Transverse colon (tissue), 4 donors: ENCODE measurements around the gene GMPR2. TPM values are rescaled to one million over a fixed set of nuclear protein-coding genes. Genes with fewer than 3 reads are reported as not detected.

ENCODE experiments used
- DNase-seq: peaks from one replicate; pipeline ENCODE4 v3.0.0-alpha.2; 2019
- H3K27ac ChIP-seq, 4 donors: fragments of 200-600 bp; sonication (generic); 2 replicates each; pipeline ENCODE4 v1.5.1; 2016 to 2018; ENCODE audit warnings: inconsistent platforms in 4 of 4
- H3K27me3 ChIP-seq: fragments of 200-600 bp; sonication (generic); 2 replicates; pipeline ENCODE4 v1.5.1; 2017; ENCODE audit warnings: inconsistent platforms
- H3K36me3 ChIP-seq, 4 donors: fragments of 200-600 bp; sonication (generic); 2 replicates each; pipeline ENCODE4 v1.5.1; 2017 to 2019; ENCODE audit warnings: inconsistent platforms in 4 of 4
- H3K4me1 ChIP-seq, 4 donors: fragments of 200-600 bp; sonication (generic); 2 replicates each; pipeline ENCODE4 v1.5.1; 2017 to 2020; ENCODE audit warnings: inconsistent platforms in 4 of 4
- H3K4me3 ChIP-seq, 4 donors: fragments of 200-600 bp; sonication (generic); 1 replicate in 1 of 4; 2 replicates in 3 of 4; pipeline versions ENCODE4 v1.5.1 to v1.6.1; 2017 to 2019; ENCODE audit warnings: inconsistent platforms in 4 of 4
- H3K9me3 ChIP-seq, 2 donors: fragments of 200-600 bp; sonication (generic); 2 replicates each; pipeline ENCODE4 v1.5.1; 2017 to 2019; ENCODE audit warnings: inconsistent platforms in 2 of 2
- CTCF ChIP-seq, 5 experiments: fragments of 200-600 bp in 3 of 5; fragments of 450-650 bp in 2 of 5; sonication (generic) in 3 of 5; IDR thresholded peaks; 1 replicate in 2 of 5; 2 replicates in 3 of 5; pipeline ENCODE4 v1.5.1; 2016 to 2017; ENCODE audit warnings: antibody characterized with exemption in 5 of 5, inconsistent platforms in 3 of 5, mild to moderate bottlenecking in 2 of 5, moderate library complexity in 1 of 5
- EP300 ChIP-seq: sonication (generic); formaldehyde crosslinking; IDR thresholded peaks from one replicate; pipeline ENCODE4 v1.6.1; 2017; ENCODE audit warnings: antibody characterized with exemption, low read depth
- POLR2A ChIP-seq: fragments of 450-650 bp; IDR thresholded peaks from one replicate; pipeline ENCODE4 v1.6.1; 2016; ENCODE audit warnings: antibody characterized with exemption, mild to moderate bottlenecking, moderate library complexity
- POLR2AphosphoS5 ChIP-seq, 3 donors: sonication (generic); formaldehyde crosslinking; IDR thresholded peaks; one replicate each; pipeline ENCODE4 v1.6.1; 2016; ENCODE audit warnings: antibody characterized with exemption in 3 of 3
- WGBS, 2 donors: methylation state at CpG; one replicate each; pipeline ENCODE4 v1.1.5; 2018; ENCODE audit warnings: low coverage in 1 of 2; 5-methylcytosine and 5-hydroxymethylcytosine counted together
- in situ Hi-C, 4 donors: fragments of 200-750 bp; cut with MboI; loops; one replicate each; pipeline versions ENCODE4 v1.15.0 to v1.15.1; 2017; ENCODE audit warnings: low sequenced_read_pairs in 3 of 4, low pct_ligation_motif_present in 1 of 4, low pct_unique_long_range_greater_than_20kb in 1 of 4
- intact Hi-C: fragments of 100-400 bp; cut with DNase I; formaldehyde crosslinking; loops from one replicate; pipeline ENCODE4 v1.15.1; 2023; ENCODE audit warnings: low total_unique reads
- total RNA-seq, 4 donors: library from RNA; depleted of rRNA; stranded (reverse); fragments of >200 nt; gene quantifications; one replicate each; pipeline ENCODE4 v1.1.0, GENCODE V29; 2016

GMPR2 gene
- total RNA-seq, 4 donors from 2014 or later = 4.2 to 72.5 (median 46.3) TPM

GRCh38 chr14:24281636-24282035, 48.9 kb downstream of the GMPR2 start:
- 79 to 92% methylated on average over 2 to 7 of the region's 7 CpGs for WGBS, 2 donors
- H3K36me3 ChIP-seq = no peaks in the 10 kb centered on the region
- no peak for TF ChIP-seq POLR2A
- no peak for TF ChIP-seq POLR2AphosphoS5 (IDR thresholded peaks at IDR 0.05)
- no peak for TF ChIP-seq CTCF (IDR thresholded peaks at IDR 0.05)
- no peak for TF ChIP-seq EP300

DNA sequence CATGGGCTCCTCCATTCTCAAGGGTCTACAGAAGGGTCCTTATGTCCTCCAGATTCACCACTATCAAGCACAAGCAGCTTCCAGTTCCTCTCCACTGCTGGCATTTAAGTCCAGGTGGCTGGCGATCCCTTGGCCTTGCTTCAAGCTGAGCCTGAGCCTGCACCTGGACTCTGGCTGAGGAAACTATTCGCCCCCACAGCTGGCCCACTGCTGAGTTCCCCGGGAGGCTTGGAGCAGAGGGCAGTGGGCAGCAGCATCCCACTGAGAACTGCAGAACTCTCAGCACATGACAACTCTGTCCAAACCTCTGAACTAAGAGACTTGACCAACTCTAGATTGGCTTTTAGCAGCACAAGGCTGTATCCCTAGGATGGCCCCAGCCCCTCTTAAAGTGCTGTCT, 50.0 kb downstream of the GMPR2 start:
- WGBS, 2 donors = 94% methylated on average over 3 of the region's 3 CpGs; no CpG with 5 or more reads in 1 of the 2 donors
- in situ Hi-C loops = no loop called here
- Histone ChIP-seq H3K36me3 (no peaks in the 10 kb centered on the region), H3K9me3 (no peaks in the 10 kb centered on the region), H3K27me3 (no peaks in the 10 kb centered on the region), H3K4me1 (no peaks in the 10 kb centered on the region), H3K4me3 (no peak overlapping the region), H3K27ac (no peak overlapping the region)
- DNase-seq = no peak
- intact Hi-C loops = no loop called here
- TF ChIP-seq EP300 (no peak), CTCF (IDR thresholded peaks at IDR 0.05) (no peak), POLR2A (no peak), POLR2AphosphoS5 (IDR thresholded peaks at IDR 0.05) (no peak)

More at GRCh38 chr14:24281636-24282035, 48.9 kb downstream of the GMPR2 start:
- Histone ChIP-seq H3K9me3 (no peaks in the 10 kb centered on the region), H3K4me3 (no peak overlapping the region), H3K4me1 (no peaks in the 10 kb centered on the region), H3K27me3 (no peaks in the 10 kb centered on the region), H3K27ac (no peak overlapping the region)
- intact Hi-C loops = no loop called here
- in situ Hi-C loops = no loop called here
- no peak for DNase-seq

DNA sequence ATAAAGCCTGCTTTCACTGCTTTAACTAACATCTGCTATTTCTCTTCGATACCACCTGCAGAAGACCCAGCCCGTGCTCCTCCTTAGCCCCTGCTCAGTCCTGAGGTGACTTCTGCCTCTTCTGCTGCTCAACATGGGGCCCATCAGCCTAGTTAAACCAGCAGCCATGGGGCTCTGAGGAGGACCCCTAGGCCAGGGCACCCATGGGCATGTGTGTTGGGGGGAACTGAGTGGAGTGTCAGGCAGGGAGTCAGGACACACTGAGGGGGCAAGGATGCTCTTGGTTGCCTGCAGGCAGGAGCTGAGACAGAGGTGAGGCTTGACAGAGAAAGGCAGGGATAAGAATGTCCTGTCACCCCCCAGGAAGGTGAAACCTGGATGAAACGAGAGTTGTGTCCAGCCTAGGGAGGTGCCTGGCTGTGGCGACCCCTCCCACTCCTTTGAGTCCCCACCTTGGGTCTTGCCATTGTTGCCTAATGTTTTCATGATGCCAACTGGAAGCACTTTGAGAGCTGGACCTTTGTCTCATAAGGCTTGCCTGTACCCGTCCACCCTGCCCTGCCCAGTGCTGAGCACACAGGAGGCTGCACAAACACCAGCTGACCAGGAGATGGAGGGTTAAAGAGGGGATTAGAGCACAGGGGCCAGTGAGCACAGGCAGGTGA, 51.2 kb downstream of the GMPR2 start:
- Histone ChIP-seq H3K36me3 (no peaks in the 10 kb centered on the region), H3K27ac (no peak overlapping the region), H3K9me3 (no peaks in the 10 kb centered on the region), H3K4me3 (no peak overlapping the region), H3K27me3 (no peaks in the 10 kb centered on the region), H3K4me1 (no peaks in the 10 kb centered on the region)
- intact Hi-C loops (no loop called here), in situ Hi-C loops (no loop called here)
- WGBS, 2 donors = 91% methylated on average over 5 of the region's 5 CpGs; no CpG with 5 or more reads in 1 of the 2 donors
- no peak for DNase-seq
- TF ChIP-seq POLR2A (no peak), EP300 (no peak), POLR2AphosphoS5 (IDR thresholded peaks at IDR 0.05) (no peak), CTCF (IDR thresholded peaks at IDR 0.05) (no peak)

DNA sequence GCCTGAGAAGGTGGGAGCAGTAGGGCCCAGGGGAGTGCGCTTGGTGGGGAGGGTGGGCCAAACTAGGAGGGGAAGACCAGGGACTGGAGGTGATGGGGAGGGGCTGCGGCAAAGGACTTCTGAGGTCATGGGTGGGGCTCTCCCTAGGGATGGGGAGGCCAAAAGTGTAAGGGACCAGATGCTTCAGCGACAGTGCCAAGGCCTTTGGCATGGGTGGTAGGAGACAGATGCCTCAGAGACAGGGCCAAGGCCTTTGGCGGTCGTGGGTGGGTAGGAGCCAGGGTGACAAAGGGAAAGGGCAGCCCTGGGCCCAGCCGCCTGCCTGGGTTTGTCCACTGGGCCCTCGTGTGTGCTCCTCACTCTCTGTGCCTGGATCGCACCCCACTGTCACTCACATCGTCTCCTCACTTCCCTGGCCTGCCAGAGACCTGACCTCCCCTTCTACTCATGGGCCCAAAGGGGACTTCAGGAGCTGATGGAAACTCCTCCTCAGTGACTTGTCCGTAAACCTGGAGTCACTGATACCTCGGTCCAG, 51.8 kb downstream of the GMPR2 start:
- 83 to 100% methylated on average over 1 to 11 of the region's 11 CpGs for WGBS, 2 donors
- Histone ChIP-seq H3K4me1 (no peaks in the 10 kb centered on the region), H3K27ac (no peak overlapping the region), H3K4me3 (no peak overlapping the region), H3K36me3 (peaks cover 0 to 2% (median 0%) of the 10 kb centered on the region in 4 donors), H3K27me3 (no peaks in the 10 kb centered on the region), H3K9me3 (no peaks in the 10 kb centered on the region)
- no peak for DNase-seq
- intact Hi-C loops (no loop called here), in situ Hi-C loops (no loop called here)
- TF ChIP-seq POLR2A = no peak
- no peak for TF ChIP-seq EP300
- TF ChIP-seq POLR2AphosphoS5 (IDR thresholded peaks at IDR 0.05) = no peak
- no peak for TF ChIP-seq CTCF (IDR thresholded peaks at IDR 0.05)
